ENCODE results near the gene UBD.

The UBD gene

GRCh38 chr6:29559524-29560287, at the start of gene UBD:
UBD (minus strand) TSS chr6:29559732; CDS start chr6:29559701, 31 bp downstream.
- DNase-seq: no peak

DNA sequence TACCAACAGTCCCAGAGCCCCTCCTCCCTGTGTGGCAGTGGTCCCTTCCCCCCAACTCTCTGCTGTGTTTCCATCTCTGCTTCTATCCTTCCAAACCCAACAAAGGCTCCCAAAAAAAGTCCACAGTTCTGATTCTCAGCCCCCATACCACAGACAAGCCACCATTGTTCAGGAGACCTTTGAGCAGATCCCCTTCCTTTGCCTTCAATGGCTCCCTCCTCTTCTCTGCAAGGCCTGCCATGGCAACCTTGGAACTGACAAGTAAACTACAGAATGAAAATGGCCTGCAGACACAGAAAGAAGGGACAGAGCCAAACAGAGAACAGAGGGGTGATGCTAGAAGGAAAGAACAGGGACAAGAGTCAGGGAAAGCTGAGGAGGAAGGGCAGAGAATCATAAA, 48.6 kb upstream of the UBD start:
- DNase-seq: no peak

- no peak for DNase-seq
Observed at GRCh38 chr6:29603930-29604329, 44.4 kb upstream of the UBD start.

GRCh38 chr6:29603456-29603855, 43.9 kb upstream of the UBD start:
- no peak for DNase-seq

DNA sequence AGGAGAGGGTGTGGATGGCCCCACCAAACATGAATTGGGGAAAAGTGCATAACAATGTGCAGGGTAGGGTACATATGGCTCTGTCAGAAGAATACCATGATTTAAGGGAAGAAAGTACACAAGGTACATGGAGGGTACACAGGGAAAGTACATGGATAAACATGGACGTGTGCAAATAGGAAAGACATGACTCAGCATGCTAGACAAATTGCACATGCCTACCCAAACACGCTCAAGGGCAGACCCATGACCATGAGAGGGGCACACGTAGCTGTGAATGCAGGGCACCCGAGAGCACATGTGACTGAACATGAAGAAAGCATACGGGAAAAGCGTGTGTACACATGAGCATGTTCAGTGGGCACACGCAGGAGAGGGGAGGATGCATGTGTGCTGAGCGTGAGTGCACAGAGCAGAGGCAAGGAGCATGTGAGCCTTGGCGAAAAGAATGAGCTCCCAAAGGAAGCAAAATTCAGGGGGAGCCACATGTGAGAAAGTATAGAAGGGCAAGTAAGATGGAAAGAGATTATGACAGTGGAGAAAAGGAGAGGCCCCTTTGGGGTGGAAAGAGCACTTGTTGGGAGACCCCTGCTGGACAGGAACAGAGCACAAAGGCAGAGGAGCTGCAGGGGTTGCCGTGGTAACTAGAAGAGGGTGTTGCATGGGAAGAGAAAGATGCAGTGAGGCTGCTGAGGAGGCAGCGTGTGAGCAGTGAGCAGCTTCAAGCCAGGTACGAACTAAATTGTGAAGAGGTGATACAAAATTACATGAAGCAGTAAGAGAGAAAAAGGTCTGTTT, 43.2 kb upstream of the UBD start:
- no peak for DNase-seq

DNA sequence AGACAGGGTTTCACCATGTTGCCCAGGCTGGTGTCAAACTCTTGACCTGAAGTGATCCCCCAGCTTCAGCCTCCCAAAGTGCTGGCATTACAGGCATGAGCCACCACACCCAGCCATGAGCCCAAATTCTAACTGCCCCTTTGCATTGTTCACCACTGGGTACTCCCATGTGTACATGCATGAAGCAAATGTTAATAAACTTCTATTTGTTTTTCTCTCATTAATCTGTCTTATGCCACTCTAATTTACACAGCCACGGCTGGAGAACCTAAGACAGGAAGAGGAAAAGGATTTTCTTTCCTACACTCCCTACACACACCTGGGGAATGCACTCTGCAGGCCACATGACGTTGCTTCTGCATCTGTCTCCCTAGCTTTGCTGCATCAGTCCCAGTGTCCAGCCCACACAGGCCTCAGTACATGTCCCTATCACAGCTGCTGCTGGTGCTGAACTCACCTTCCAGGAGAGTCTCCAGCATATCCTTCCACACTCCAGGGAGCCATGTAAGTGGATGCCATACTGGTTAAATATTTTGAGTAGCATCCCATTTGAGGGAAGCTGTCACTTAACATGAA, 38.7 kb upstream of the UBD start:
- DNase-seq: no peak

DNA sequence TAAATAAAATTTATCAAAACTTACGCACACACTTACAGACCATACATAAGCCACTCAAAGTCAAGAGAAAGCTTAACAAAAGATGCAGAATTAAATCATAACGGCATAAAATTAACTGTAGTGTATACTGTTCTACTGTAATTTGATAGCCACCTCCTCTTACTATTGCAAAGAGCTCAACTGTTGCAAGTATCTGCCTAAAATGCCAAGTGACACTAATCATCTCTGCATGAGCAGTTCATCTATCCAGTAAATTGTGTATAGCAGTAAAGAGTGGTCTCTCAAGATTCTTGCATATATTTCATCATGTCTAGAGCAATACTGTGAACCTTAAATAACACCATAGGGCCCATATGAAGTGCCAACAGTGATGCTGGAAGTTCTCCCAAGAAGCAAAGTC, 37.7 kb upstream of the UBD start:
- no peak for DNase-seq

DNA sequence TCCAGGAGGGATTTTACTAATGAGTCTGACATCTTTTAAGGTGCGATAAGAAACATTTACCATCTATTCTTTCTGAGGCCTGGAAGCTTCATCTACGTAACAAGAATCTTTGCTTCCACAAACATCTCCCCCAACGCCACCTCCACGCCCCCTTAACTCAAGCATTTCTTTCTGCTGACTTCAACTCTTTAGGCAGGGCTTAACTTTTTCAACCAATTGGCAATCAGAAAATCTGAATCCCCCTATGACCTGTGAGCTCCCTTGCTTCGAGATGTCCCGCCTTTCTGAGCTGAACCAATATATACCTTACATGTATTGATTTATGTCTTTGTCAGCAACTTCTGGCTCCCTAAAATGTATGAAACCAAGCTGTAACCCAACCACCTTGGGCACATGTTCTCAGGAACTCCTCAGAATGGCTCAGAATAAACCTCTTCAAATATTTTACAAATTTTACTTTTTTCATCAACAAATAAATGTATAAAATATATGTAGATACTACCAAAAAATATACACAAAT, 36.9 kb upstream of the UBD start:
- DNase-seq: no peak

GRCh38 chr6:29593199-29593855, 33.8 kb upstream of the UBD start:
- DNase-seq: no peak

DNA sequence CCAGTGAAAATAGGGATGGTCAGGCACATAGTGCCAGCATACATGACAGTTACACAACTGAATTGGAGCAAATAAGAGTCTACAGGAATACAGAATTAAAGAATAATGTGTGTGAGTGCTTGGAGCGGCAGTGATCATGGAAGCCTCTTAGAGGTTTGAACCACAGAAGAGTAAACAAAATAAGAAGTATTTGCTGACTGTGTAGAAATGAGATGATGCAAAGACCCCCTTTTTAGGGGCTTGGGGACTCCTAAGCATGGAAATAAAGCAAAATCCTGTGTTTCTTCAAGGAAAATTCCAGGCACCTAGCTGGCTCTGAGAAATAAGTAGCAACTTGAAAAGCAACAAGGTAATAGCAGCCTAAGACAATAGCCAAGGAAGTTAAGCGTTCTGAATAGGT, 32.1 kb upstream of the UBD start:
- DNase-seq: no peak

- DNase-seq: no peak
Observed at GRCh38 chr6:29590218-29590808, 30.8 kb upstream of the UBD start.

DNA sequence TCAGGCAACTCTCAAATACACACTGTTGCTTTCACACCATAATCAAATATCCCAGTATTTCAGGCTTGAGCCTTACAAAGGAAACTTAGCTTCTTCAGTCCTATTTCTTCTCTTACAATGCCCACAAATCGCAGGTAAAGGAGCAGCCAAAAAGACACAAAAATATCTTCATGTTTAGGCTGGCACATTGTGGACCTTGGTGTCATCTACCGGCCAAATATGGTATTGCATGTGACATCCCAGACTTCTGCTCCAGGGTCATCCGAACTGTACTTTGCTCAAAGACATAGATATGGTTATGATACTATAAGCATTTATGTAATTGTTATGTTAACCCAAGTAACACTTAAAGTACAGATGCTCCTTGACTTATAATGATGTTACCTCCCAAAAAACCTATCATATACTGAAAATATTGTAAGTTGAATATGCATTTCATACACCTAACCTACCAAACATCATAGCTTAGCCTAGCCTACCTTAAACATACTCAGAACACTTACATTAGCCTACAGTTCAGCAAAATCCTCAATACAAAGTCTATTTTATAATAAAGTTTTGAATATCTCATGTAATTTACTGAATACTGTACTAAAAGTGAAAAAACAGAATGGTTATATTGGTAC, 30.0 kb upstream of the UBD start:
- DNase-seq: peak; percentile 67

DNA sequence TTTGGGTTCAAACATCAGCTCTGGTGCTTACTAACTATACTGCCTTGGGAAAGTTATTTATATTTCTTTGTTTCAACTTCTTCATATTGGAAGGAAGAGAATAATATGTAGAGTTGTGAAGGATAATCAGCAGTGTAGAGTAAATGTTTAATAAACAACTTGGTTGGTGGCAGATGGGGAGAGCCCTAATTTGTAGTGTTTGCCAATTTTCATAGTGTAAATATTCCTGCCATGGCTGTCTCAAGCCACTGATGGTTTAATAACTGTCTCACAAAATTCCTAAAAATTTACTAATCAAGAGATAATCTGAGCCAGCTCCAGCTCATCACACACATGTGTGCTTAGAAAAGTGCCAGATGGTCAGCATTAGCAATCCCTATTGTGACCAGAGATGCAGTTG, 25.3 kb upstream of the UBD start, which contains the start of gene OR2H2:
OR2H2 (plus strand) TSS at position 301 of the 400 bp plus-strand sequence. CDS start 2,824 bp downstream, outside the sequence.
- DNase-seq: no peak

DNA sequence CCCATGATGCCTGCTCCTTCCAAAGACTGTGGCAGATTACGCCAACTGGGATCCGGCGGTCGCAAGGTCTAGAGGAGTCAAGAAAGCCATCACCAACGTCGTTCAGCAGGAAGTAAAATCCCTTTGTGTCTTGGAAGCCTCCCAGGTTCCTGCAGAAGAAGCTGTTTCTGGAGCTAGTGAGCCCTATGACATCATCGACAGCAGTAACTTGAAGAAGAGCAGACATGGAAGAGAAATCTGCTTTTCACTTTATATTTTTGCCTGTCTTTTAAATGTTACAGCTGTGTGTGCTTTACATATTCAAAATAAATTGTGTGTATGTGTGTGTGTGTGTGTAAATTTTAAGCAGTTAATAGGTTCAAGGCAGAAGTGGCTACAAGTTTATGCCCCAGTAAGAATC, 18.0 kb upstream of the UBD start:
- DNase-seq: no peak

DNA sequence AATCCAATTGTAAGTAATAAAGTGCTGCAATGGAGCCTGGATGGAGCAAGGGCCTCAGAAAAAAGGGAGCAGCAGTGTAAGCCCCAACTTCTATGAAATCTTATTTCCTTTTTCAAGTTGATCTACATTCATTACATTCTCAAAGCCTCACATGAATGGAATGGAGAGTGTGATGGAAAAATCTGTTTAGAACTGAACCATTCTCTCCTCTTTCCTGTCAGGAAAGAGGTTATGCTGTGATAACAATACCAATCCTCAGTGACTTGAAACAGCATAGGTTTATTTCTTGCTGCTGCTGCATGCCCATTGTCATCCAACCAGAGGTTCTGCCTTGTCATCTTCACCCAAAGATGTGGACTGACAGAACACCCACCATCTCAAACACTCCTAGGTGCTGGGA, 16.5 kb upstream of the UBD start:
- DNase-seq: no peak

GRCh38 chr6:29567991-29568390, 8.5 kb upstream of the UBD start:
- DNase-seq: no peak

DNA sequence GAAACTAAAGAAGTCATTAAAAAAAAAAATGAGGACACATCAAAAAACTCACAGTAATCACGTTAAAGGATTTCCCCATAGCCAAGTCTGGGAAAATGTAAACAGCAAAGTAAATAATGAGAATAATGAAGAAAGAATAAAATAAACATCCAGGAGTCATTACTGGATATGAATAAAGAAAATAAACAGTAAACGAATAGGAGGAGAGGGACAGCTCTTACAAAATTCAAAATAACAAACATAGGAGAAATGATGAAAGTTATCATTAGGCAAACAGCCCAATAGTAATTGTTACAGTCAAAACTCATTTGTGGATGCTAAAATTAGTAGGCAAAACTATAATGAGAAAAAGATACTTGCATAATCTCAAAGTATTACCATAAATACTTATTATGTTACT, 8.0 kb upstream of the UBD start:
- DNase-seq: no peak

DNA sequence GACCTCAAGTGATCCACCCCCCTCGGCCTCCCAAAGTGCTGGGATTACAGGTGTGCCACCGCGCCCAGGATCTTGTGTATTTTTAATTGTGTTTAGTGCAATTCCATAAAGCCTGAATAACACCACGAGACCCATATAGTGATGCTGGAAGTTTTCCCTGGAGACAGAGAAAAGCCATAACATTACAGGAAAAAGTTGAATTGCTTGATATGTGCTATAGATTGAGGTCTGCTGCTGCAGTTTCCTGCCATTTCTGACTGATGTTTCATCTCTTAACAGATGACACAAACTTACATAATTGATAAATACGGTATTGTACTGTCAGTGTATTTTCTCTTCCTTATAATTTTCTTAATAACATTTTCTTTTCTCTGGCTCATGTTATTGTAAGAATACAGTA, 7.3 kb upstream of the UBD start:
- no peak for DNase-seq

DNA sequence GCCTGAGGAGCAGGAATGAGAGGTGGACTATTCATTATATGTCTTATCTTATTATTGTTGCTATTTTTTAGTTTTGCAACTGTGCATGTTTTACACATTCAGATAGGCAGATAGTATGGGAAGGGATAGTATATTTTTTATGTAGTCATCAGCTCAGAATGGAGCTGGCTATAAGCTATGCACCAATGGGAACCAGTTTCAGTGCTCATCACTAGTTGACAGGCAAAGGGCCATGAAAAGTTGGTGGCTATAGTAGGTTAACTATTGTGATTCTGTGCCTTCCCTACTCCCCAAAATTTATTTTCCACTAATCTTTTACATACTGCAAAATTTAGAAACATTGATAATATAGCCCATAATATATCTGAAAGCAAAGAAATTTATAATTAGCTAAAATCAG, 5.3 kb upstream of the UBD start:
- DNase-seq: no peak

- DNase-seq: no peak
Observed at GRCh38 chr6:29563435-29563965, 4.0 kb upstream of the UBD start.

DNA sequence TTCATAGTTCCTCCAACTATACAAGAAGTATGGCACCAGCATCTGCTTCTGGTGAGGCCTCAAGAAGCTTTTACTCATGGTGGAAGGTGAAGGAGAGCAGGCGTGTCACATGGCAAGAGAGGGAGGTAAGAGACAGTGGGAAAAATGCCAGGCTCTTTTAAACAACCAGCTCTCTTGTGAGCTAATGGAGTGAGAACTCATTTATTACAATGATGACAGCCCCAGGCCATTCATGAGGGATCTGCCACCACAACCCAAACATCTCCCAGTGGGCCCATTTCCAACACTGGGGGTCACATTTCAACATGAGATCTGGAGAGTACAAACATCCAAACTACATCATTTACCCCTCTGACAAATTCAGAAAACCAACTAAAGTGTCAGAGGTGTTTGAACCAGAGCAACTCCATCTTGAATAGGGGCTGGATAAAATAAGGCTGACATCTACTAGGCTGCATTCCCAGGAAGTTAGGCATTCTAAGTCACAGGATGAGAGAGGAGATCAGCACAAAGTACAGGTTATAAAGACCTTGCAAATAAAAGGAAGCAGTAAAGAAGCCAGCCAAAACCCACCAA, 2.2 kb upstream of the UBD start:
- DNase-seq: no peak

DNA sequence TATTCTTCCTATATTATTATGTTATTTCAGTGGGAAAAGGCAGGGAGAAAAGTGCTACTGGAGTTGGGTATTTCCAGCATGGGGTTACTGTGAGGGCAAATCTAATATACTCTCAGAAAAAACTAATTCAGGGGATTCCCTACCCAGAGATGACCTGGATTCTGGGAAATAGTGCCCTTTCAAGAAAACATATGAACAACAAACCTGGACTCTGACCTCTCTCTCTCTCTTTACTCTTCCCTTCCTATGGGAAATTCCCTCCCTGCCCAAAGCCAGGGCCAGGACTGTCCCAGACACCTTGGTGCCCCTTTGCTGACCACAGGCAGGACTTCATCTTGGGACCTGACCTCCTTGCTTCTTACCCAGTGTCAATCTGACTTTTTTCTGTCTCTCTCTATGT, 1.6 kb upstream of the UBD start:
- no peak for DNase-seq
